Measurements from ENCODE around the gene GALNT14. TPM values are rescaled to one million over a fixed set of nuclear protein-coding genes. Genes with fewer than 3 reads are reported as not detected.
A peak's percentile ranks its signal among the peaks of the same experiment; 100 is the strongest.
"Not testable (repeated sequence)": the region's sequence is repeated elsewhere in the genome, so short reads cannot be mapped to it uniquely, and the experiment has no call there.

Gene GALNT14, protein sequence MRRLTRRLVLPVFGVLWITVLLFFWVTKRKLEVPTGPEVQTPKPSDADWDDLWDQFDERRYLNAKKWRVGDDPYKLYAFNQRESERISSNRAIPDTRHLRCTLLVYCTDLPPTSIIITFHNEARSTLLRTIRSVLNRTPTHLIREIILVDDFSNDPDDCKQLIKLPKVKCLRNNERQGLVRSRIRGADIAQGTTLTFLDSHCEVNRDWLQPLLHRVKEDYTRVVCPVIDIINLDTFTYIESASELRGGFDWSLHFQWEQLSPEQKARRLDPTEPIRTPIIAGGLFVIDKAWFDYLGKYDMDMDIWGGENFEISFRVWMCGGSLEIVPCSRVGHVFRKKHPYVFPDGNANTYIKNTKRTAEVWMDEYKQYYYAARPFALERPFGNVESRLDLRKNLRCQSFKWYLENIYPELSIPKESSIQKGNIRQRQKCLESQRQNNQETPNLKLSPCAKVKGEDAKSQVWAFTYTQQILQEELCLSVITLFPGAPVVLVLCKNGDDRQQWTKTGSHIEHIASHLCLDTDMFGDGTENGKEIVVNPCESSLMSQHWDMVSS
- total RNA-seq (10 to 100 TPM in 1 of 7 donors, 1 to 10 TPM in 6; 2.7 to 18.5 (median 5.8) TPM), polyA plus RNA-seq (1 to 10 TPM; 3.4 to 4.8 (median 3.6) TPM)
- long read RNA-seq, donor 1 = 0 reads
- long read RNA-seq, donor 2, partial matches to known transcripts = 0 of 1 reads
- long read RNA-seq, donor 2, other reads (novel, unspliced or antisense) = 0 of 1 reads

DNA sequence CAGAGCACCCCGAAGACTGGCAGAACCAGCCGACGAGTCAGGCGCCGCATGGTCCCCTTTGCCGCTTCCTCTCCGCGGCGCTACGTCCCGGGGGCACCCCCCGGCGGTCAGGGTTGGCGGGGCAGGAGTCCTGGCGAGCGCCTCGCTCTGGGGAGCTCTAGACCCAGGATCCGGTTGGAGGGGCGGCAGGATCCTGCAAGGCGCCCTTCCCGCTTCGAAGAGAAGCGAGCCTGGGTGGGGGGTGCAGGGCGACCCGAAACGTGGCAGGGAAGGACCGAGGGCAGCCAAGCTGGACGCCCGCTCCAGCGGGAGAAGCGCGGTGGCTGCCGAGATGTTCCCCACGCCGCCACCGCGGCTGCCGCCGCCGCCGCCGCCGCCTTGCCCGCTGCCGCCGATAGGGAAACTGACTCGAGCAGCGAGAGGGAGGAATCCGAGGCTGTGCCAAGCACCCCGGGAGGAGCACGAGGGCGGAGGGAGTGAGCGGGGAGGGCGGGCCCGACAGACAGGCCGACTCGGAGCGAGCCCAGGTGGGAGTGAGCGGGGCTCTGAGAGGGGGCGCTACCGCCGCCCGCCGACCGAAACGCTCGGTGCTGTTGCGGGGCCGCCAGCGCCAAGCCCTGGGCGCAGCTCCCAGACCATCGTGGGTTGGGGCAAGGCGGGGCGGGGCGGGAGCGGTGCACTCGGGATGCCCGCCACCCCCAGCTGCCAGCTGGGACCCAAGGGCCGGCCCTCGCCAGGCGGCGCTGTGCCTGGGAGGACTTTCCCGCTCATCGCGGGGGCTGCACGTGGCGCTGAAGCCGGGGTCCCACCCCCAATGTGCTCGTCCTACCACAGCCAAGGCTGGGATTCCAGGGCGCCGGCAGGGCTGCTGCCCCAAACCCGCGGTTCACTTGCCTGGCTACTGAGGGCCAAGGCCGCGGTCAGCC, at the start of gene GALNT14:
Gene GALNT14 (minus strand): TSS at position 404 of the 926 bp plus-strand sequence. CDS start 354 bp downstream, at position 50.
- H3K36me3 ChIP-seq = no peaks in the 10 kb centered on the region
- DNase-seq = peak; percentile 94
- TF ChIP-seq POLR2AphosphoS5 (IDR thresholded peaks at IDR 0.05) = peak; percentile 13 to 78 (median 50)
- TF ChIP-seq, protein P1, sequence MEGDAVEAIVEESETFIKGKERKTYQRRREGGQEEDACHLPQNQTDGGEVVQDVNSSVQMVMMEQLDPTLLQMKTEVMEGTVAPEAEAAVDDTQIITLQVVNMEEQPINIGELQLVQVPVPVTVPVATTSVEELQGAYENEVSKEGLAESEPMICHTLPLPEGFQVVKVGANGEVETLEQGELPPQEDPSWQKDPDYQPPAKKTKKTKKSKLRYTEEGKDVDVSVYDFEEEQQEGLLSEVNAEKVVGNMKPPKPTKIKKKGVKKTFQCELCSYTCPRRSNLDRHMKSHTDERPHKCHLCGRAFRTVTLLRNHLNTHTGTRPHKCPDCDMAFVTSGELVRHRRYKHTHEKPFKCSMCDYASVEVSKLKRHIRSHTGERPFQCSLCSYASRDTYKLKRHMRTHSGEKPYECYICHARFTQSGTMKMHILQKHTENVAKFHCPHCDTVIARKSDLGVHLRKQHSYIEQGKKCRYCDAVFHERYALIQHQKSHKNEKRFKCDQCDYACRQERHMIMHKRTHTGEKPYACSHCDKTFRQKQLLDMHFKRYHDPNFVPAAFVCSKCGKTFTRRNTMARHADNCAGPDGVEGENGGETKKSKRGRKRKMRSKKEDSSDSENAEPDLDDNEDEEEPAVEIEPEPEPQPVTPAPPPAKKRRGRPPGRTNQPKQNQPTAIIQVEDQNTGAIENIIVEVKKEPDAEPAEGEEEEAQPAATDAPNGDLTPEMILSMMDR (IDR thresholded peaks at IDR 0.05 in 8 of 11, conservative IDR thresholded peaks at IDR 0.05 in 3 of 11) = peak in 8 of 11 experiments; percentile 17 to 61 (median 48)
- no peak for TF ChIP-seq POLR2A (IDR thresholded peaks at IDR 0.05)
- peaks cover 0 to 64% (median 22%) of the 10 kb centered on the region in 7 donors for H3K27me3 ChIP-seq (replicated peaks in 1 of 7)
- no peaks in the 10 kb centered on the region for H3K9me3 ChIP-seq
- H3K4me3 ChIP-seq = peak within 1 kb of the TSS; percentile 39 to 85 (median 58)
- peak within 1 kb of the TSS in 2 of 8 donors; percentile 26 to 33 for H3K27ac ChIP-seq
- H3K4me1 ChIP-seq = peaks cover 10 to 37% (median 26%) of the 10 kb centered on the region in 6 donors
- intact Hi-C loops (cut with DNase I; ENCODE audit: low total_unique reads) = no loop called here
- 1 to 3% (median 1%) methylated on average over 7 to 95 of the region's 95 CpGs for WGBS, 5 donors

GRCh38 chr2:31187166-31187565, 48.9 kb upstream of the GALNT14 start:
- WGBS, 5 donors = 86 to 97% (median 93%) methylated on average over 4 of the region's 4 CpGs
- TF ChIP-seq POLR2A (IDR thresholded peaks at IDR 0.05) (no peak), POLR2AphosphoS5 (IDR thresholded peaks at IDR 0.05) (no peak)
- TF ChIP-seq, protein P1 (IDR thresholded peaks at IDR 0.05 in 8 of 11, conservative IDR thresholded peaks at IDR 0.05 in 3 of 11) = no peak
- Histone ChIP-seq H3K4me3 (no peak overlapping the region), H3K27ac (no peak overlapping the region), H3K27me3 (replicated peaks in 1 of 7) (no peaks in the 10 kb centered on the region), H3K36me3 (peaks cover 0 to 12% (median 0%) of the 10 kb centered on the region in 6 donors), H3K4me1 (no peaks in the 10 kb centered on the region), H3K9me3 (peaks cover 0 to 6% (median 0%) of the 10 kb centered on the region in 8 donors)
- intact Hi-C loops (cut with DNase I; ENCODE audit: low total_unique reads) = no loop called here
- DNase-seq = no peak

- H3K27ac ChIP-seq; H3K9me3 ChIP-seq; H3K27me3 ChIP-seq (replicated peaks in 1 of 7); intact Hi-C loops (cut with DNase I; ENCODE audit: low total_unique reads); H3K36me3 ChIP-seq; H3K4me3 ChIP-seq; H3K4me1 ChIP-seq; DNase-seq: not testable (repeated sequence)
- WGBS, 5 donors = 82 to 97% (median 96%) methylated on average over 7 of the region's 7 CpGs
Observed at GRCh38 chr2:31183973-31184372, 45.7 kb upstream of the GALNT14 start.

- Histone ChIP-seq H3K4me3 (no peak overlapping the region), H3K4me1 (peaks cover 0 to under 1% (median 0%) of the 10 kb centered on the region in 6 donors), H3K27ac (no peak overlapping the region), H3K9me3 (no peaks in the 10 kb centered on the region), H3K27me3 (replicated peaks in 1 of 7) (no peaks in the 10 kb centered on the region), H3K36me3 (no peaks in the 10 kb centered on the region)
- whole genome bisulfite sequencing, 5 donors = 79 to 93% (median 83%) methylated on average over 10 of the region's 10 CpGs
- intact Hi-C loops (cut with DNase I; ENCODE audit: low total_unique reads) = no loop called here
- no peak for DNase-seq
- no peak for TF ChIP-seq POLR2A (IDR thresholded peaks at IDR 0.05)
- TF ChIP-seq POLR2AphosphoS5 (IDR thresholded peaks at IDR 0.05) = no peak
- TF ChIP-seq, protein P1 (IDR thresholded peaks at IDR 0.05 in 8 of 11, conservative IDR thresholded peaks at IDR 0.05 in 3 of 11) = no peak
Observed at GRCh38 chr2:31176742-31177141, 38.5 kb upstream of the GALNT14 start.
